GM23338 (cell line): ENCODE measurements around the gene LNP1. TPM values are rescaled to one million over a fixed set of nuclear protein-coding genes. Genes with fewer than 3 reads are reported as not detected.

Experiments
- ATAC-seq: fragments of 200-7000 bp; cut with Tn5 transposase; 3 replicates; pipeline ENCODE4 v1.9.1; 2020
- DNase-seq: peaks from one replicate; pipeline ENCODE4 v3.0.0-alpha.2; 2015; ENCODE audit warnings: low spot score
- H2AFZ ChIP-seq: fragments of 200-600 bp; sonication (generic); 2 replicates; pipeline ENCODE4 v1.8.0; 2016; ENCODE audit warnings: antibody characterized with exemption, mild to moderate bottlenecking, moderate library complexity
- H3F3A ChIP-seq: fragments of 200-600 bp; sonication (generic); replicated peaks from 2 replicates; pipeline ENCODE4 v1.8.0; 2017; ENCODE audit warnings: antibody characterized with exemption, mixed run types, low read depth
- H3K27ac ChIP-seq: fragments of 200-600 bp; sonication (generic); 2 replicates; pipeline ENCODE4 v1.6.1; 2016; ENCODE audit warnings: low read depth
- H3K27me3 ChIP-seq: fragments of 200-600 bp; sonication (generic); 2 replicates; pipeline ENCODE4 v1.8.0; 2016; ENCODE audit warnings: mild to moderate bottlenecking, mixed run types, moderate library complexity; ENCODE audit not compliant: insufficient read depth
- H3K36me3 ChIP-seq: fragments of 200-600 bp; sonication (generic); 2 replicates; pipeline ENCODE4 v1.8.0; 2016; ENCODE audit warnings: mild to moderate bottlenecking; ENCODE audit not compliant: insufficient read depth
- H3K4me1 ChIP-seq: fragments of 200-600 bp; sonication (generic); 2 replicates; pipeline ENCODE4 v1.8.0; 2016; ENCODE audit warnings: mild to moderate bottlenecking, moderate library complexity; ENCODE audit not compliant: insufficient read depth
- H3K4me2 ChIP-seq: fragments of 200-600 bp; sonication (generic); 2 replicates; pipeline ENCODE4 v1.7.1; 2017; ENCODE audit warnings: mixed run types
- H3K4me3 ChIP-seq: fragments of 200-600 bp; sonication (generic); 2 replicates; pipeline ENCODE4 v1.6.1; 2016; ENCODE audit warnings: mixed run types
- H3K79me2 ChIP-seq: fragments of 200-600 bp; sonication (generic); replicated peaks from 2 replicates; pipeline ENCODE4 v1.8.0; 2017; ENCODE audit warnings: mild to moderate bottlenecking; ENCODE audit not compliant: insufficient read depth
- H3K9me2 ChIP-seq: fragments of 200-600 bp; sonication (generic); 2 replicates; pipeline ENCODE4 v1.8.0; 2017; ENCODE audit not compliant: insufficient read depth
- H4K20me1 ChIP-seq: fragments of 200-600 bp; sonication (generic); replicated peaks from 2 replicates; pipeline ENCODE4 v1.8.0; 2017; ENCODE audit warnings: mild to moderate bottlenecking; ENCODE audit not compliant: insufficient read depth
- H3K27ac Mint-ChIP-seq: 2 replicates; pipeline ENCODE4 v1.8.0; 2020; ENCODE audit warnings: inconsistent platforms, mild to moderate bottlenecking, moderate library complexity, mixed read lengths
- H3K27me3 Mint-ChIP-seq: 3 replicates; pipeline ENCODE4 v1.8.0; 2022; ENCODE audit warnings: low read depth, mild to moderate bottlenecking, moderate library complexity, mixed read lengths, inconsistent platforms; ENCODE audit not compliant: insufficient read depth, poor library complexity
- H3K36me3 Mint-ChIP-seq: 3 replicates; pipeline ENCODE4 v1.8.0; 2021; ENCODE audit warnings: low read depth, mild to moderate bottlenecking, inconsistent platforms, moderate library complexity, mixed read lengths
- H3K4me1 Mint-ChIP-seq: 3 replicates; pipeline ENCODE4 v1.8.0; 2020; ENCODE audit warnings: mild to moderate bottlenecking, inconsistent platforms, mixed read lengths
- H3K4me3 Mint-ChIP-seq: 3 replicates; pipeline ENCODE4 v1.8.0; 2021; ENCODE audit warnings: moderate library complexity, mild to moderate bottlenecking, inconsistent platforms, mixed read lengths
- H3K9me3 Mint-ChIP-seq: 3 replicates; pipeline ENCODE4 v1.8.0; 2020; ENCODE audit warnings: moderate library complexity, mild to moderate bottlenecking, inconsistent platforms, mixed read lengths
- STAT1 ChIP-seq: IDR thresholded peaks from one replicate; pipeline ENCODE4 v1.6.1; 2016; ENCODE audit warnings: antibody characterized with exemption; ENCODE audit not compliant: unreplicated experiment
- ZNF331 ChIP-seq: fragments of 250-450 bp; sonication (Bioruptor Pico); IDR thresholded peaks from 2 replicates; pipeline ENCODE4 v1.5.0; 2020; ENCODE audit warnings: low read depth, mild to moderate bottlenecking, moderate library complexity
- polyA plus RNA-seq: library from polyadenylated mRNA; unstranded; fragments of >200 nt; fragmentation: Nextera tagmentation; extraction: Ambion mirVana; gene quantifications from 2 replicates; pipeline ENCODE4 v1.2.1, GENCODE V29; 2016
- total RNA-seq: library from RNA; depleted of rRNA; stranded (reverse); fragments of >200 nt; shearing (Covaris generic); gene quantifications from 2 replicates; pipeline ENCODE4 v1.2.3, GENCODE V29; 2014
- TF ChIP-seq, protein P1 (sequence below): fragments of 250-450 bp; sonication (Bioruptor Pico); IDR thresholded peaks from 2 replicates; pipeline ENCODE4 v1.5.0; 2020; ENCODE audit warnings: mild to moderate bottlenecking, moderate library complexity
- TF ChIP-seq, protein P2 (sequence below), 2 experiments: fragments of 200-600 bp in 1 of 2; sonication (generic) in 1 of 2; conservative IDR thresholded peaks; 2 replicates each; pipeline versions ENCODE4 v1.5.1 to v1.6.1; 2016 to 2017; ENCODE audit warnings: antibody characterized with exemption in 2 of 2, low read depth in 2 of 2, mild to moderate bottlenecking in 2 of 2, moderate library complexity in 1 of 2

The LNP1 gene
- total and polyA plus RNA-seq, 2 experiments from 2014 or later, result 4.7 to 6.7 TPM

DNA sequence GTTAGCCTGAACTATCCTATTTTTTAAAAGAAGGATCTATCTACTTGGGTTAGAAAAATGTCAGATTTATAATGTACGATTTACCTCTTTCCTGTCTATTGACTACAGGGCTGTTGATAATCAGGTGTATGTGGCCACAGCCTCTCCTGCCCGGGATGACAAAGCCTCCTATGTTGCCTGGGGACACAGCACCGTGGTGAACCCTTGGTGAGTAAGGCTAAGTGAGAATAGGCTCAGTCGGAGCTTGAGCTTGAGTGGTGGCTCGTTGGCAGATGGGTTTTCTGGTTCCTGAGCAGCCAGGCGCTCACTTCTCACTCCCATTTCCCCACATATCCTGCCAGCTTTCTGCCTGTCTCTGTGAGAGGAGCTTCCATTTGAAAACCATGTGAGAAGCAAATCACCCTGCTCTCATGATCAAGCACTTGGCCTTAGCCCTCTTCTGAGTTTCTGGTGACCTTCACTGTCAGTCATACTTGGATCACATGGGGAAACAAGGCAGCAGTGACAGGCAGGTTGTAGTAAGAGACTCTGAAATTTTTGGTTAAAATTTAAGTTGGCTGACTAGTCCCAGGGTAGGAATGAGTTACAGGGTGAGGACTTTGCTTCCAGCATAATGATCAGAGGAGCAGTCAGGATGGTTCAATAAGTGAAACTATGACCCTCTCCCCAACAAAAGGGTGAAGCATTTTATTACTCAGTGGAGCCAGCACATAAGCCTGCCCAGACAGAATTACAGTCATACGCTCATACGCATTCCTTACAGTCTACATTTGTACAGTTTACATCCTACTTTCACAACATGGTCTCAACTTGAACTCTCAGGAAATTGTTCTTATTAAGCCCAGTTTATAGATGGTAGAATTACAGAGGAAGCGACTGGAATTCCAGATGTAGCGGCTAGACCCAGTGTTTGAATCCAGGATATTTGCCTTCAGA is 48.8 kb upstream of the LNP1 start:
- no peak overlapping the region for H3K4me3 Mint-ChIP-seq
- H3K27ac Mint-ChIP-seq, result no peak overlapping the region
- Histone ChIP-seq H3K4me2 (no peak overlapping the region), H3K27ac (no peak overlapping the region), H3K9me2 (no peaks in the 10 kb centered on the region), H3K4me1 (no peaks in the 10 kb centered on the region), H3K36me3 (peaks cover 3% of the 10 kb centered on the region; the same call in 1 of the 2 replicates), H4K20me1 (no peaks in the 10 kb centered on the region; the same call in 1 of the 2 replicates), H3F3A (no peaks in the 10 kb centered on the region), H3K27me3 (no peaks in the 10 kb centered on the region), H3K4me3 (no peak overlapping the region), H3K79me2 (no peaks in the 10 kb centered on the region), H2AFZ (no peak overlapping the region)
- H3K4me1 Mint-ChIP-seq, result no peaks in the 10 kb centered on the region
- H3K9me3 Mint-ChIP-seq, result peaks cover 2% of the 10 kb centered on the region; the same call in 1 of the 3 replicates
- DNase-seq (no peak), ATAC-seq (no peak)
- no peak for TF ChIP-seq STAT1
- TF ChIP-seq ZNF331 (CRISPR knock-in tag), result no peak
- TF ChIP-seq, protein P1, sequence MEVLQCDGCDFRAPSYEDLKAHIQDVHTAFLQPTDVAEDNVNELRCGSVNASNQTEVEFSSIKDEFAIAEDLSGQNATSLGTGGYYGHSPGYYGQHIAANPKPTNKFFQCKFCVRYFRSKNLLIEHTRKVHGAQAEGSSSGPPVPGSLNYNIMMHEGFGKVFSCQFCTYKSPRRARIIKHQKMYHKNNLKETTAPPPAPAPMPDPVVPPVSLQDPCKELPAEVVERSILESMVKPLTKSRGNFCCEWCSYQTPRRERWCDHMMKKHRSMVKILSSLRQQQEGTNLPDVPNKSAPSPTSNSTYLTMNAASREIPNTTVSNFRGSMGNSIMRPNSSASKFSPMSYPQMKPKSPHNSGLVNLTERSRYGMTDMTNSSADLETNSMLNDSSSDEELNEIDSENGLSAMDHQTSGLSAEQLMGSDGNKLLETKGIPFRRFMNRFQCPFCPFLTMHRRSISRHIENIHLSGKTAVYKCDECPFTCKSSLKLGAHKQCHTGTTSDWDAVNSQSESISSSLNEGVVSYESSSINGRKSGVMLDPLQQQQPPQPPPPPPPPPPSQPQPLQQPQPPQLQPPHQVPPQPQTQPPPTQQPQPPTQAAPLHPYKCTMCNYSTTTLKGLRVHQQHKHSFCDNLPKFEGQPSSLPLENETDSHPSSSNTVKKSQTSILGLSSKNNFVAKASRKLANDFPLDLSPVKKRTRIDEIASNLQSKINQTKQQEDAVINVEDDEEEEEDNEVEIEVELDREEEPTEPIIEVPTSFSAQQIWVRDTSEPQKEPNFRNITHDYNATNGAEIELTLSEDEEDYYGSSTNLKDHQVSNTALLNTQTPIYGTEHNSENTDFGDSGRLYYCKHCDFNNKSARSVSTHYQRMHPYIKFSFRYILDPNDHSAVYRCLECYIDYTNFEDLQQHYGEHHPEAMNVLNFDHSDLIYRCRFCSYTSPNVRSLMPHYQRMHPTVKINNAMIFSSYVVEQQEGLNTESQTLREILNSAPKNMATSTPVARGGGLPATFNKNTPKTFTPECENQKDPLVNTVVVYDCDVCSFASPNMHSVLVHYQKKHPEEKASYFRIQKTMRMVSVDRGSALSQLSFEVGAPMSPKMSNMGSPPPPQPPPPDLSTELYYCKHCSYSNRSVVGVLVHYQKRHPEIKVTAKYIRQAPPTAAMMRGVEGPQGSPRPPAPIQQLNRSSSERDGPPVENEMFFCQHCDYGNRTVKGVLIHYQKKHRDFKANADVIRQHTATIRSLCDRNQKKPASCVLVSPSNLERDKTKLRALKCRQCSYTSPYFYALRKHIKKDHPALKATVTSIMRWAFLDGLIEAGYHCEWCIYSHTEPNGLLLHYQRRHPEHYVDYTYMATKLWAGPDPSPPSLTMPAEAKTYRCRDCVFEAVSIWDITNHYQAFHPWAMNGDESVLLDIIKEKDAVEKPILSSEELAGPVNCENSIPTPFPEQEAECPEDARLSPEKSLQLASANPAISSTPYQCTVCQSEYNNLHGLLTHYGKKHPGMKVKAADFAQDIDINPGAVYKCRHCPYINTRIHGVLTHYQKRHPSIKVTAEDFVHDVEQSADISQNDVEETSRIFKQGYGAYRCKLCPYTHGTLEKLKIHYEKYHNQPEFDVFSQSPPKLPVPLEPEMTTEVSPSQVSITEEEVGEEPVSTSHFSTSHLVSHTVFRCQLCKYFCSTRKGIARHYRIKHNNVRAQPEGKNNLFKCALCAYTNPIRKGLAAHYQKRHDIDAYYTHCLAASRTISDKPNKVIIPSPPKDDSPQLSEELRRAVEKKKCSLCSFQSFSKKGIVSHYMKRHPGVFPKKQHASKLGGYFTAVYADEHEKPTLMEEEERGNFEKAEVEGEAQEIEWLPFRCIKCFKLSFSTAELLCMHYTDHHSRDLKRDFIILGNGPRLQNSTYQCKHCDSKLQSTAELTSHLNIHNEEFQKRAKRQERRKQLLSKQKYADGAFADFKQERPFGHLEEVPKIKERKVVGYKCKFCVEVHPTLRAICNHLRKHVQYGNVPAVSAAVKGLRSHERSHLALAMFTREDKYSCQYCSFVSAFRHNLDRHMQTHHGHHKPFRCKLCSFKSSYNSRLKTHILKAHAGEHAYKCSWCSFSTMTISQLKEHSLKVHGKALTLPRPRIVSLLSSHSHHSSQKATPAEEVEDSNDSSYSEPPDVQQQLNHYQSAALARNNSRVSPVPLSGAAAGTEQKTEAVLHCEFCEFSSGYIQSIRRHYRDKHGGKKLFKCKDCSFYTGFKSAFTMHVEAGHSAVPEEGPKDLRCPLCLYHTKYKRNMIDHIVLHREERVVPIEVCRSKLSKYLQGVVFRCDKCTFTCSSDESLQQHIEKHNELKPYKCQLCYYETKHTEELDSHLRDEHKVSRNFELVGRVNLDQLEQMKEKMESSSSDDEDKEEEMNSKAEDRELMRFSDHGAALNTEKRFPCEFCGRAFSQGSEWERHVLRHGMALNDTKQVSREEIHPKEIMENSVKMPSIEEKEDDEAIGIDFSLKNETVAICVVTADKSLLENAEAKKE (CRISPR knock-in tag), result no peak
- TF ChIP-seq, protein P2, sequence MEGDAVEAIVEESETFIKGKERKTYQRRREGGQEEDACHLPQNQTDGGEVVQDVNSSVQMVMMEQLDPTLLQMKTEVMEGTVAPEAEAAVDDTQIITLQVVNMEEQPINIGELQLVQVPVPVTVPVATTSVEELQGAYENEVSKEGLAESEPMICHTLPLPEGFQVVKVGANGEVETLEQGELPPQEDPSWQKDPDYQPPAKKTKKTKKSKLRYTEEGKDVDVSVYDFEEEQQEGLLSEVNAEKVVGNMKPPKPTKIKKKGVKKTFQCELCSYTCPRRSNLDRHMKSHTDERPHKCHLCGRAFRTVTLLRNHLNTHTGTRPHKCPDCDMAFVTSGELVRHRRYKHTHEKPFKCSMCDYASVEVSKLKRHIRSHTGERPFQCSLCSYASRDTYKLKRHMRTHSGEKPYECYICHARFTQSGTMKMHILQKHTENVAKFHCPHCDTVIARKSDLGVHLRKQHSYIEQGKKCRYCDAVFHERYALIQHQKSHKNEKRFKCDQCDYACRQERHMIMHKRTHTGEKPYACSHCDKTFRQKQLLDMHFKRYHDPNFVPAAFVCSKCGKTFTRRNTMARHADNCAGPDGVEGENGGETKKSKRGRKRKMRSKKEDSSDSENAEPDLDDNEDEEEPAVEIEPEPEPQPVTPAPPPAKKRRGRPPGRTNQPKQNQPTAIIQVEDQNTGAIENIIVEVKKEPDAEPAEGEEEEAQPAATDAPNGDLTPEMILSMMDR (conservative IDR thresholded peaks at IDR 0.05; ENCODE audit: low read depth in 2 of 2), result no peak
- H3K27me3 Mint-ChIP-seq, result peaks cover 2% of the 10 kb centered on the region
- peaks cover 33% of the 10 kb centered on the region for H3K36me3 Mint-ChIP-seq
